Cerebellar cortex (tissue), 1 donor: Measurements from ENCODE around the gene BRWD1.

Experiments used
- DNase-seq: peaks from one replicate; pipeline ENCODE4 v3.0.0-alpha.2; 2015; ENCODE audit warnings: low spot score

The BRWD1 gene

DNA sequence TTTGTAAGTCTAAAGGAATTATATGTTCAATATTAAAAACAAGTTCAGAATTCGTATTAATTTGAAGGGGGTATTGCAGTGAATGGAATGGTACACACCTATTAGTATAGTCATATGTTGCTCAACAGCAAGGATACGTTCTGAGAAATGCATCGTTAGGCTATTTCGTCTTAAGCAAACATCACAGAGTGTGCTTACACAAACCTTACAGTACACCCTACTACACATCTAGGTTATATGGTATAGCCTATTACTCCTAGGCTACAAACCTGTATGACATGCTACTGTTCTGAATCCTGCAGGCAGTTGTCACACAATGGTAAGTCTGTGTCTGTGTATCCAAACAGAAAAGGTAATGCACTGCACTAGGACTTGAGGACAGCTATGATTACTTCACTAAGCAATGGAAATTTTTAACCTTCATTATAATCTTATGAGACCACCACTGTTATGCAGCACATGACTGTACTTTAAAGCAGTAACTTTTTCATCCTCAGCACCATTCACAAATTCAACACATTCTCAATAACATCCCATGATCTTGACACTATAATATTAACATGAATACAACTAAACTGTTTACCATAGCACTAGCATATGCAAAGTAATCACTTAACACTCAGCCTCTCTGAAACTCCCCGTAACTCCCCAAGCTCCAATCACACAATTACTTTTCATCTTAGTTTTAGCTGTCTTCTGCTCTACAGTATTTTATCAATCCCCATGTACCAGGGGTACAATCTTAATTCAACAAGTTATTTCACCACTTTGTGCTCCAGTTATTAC lies 115.8 kb downstream of the BRWD1 start:
- no peak for DNase-seq

DNA sequence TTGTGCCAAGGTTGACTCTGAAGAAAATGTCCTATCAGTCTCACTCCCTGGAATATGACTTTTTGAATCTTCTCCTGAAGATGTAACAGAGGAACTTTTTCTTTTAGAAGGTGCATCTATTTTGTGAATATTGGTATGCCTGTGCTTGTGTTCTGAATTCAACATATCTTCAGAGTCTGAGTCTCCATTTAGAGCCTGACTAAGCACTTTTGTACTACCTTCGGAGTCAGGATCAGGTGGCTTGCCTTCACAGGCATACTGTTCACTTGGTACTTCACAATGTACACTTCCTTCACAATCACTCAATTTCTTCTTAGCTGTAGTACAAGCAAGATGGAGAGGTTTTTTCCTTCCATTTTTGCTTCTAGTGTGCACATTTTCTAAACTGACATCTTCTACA lies 116.6 kb downstream of the BRWD1 start:
- no peak for DNase-seq

DNA sequence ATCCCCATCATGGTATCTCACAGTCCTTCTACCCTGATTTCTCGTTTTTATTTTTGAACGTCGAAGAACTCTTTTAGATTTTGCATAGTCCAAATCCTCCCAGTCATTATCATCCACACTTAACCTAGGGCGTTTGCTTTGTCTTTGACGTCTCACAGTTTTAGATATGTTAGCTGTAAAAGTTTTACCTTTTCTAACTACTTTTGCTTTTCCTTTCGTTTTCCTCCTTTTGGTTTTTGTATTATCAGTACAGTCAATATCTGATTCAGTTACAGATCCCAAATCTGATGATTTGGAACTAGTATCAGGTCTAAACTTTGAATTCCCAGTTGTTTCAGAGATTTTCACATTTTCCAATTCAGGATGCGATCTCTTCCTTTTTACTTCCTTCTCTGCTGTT lies 117.1 kb downstream of the BRWD1 start:
- no peak for DNase-seq

DNA sequence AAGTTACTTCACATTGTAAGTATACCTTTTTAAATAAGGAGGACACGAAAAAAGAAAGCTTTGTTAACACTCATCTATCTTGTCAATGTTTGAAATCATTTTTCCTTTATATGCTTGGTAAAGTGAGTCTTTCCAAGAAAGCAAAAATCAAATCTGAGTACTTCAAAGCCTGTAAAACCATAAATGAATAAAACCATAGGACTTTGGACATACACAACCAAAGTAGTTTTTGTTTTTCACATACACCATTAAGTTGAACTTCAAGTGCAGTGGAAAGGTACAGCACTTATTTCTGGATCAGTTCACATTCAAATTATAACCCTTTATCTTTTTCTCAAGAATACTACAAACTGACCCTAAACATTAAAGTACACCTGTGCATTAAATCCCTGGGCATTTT lies 120.1 kb downstream of the BRWD1 start:
- no peak for DNase-seq

DNA sequence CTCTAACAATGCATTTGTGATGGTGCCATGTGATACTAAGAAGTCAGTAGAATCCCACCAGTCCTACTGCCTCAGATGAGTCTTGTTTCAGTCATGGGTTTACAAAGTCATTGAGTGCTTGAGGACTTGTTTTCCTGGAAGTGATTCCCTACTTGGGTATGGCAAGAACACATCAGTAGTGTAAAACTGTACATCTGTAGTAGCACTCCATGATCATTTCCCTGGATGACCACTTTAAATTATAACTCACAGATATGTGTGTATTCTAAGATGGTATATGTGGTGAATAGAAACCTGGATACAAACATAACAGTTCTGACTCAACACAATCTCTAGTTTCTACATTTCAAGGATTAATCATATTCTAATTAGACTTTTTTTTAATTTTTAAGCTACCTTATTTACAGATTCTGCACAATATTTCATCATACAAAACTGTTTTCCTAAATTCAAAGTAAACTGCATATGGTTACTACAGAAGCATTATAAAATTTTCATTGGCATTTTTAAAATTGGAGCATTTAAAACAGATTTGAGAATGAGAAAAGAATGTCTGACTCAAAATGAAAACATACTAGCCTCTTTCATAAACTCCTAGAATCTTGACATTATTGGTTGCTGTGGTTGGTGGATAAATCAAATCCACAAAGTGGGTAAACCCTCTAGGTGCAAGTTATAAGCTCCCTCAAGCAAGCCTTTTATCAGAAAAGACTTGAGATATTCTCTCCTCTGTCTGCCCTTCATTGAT lies 123.4 kb downstream of the BRWD1 start:
- no peak for DNase-seq

DNA sequence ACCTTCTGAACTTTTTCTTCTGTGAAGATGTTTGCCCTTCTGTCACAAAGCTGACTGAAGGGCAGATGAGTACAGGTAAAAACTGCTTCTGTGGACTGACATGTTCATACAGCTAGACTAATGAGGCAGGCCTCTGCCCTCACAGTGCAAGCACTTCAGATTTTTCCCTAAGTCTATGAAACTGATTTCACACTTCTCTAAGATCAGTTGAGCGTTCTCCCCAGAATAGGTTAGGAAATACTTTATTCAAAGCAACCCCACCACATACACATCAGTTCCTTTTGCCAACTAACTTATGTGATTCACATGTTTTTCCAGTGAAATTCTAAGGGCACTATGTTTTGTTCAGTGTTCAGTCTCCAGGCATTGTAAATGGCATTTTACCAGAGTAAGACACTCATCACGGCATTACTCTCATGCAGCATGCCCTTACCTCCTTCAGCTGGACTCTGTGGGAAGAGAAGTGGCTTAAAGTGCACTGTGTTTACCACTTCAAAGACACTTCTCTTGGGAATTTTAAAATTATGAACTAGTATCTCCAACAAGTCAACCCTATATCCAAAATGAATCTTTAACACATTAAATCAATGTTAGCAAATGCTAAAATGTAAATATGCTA lies 124.8 kb downstream of the BRWD1 start:
- DNase-seq, result no peak

DNA sequence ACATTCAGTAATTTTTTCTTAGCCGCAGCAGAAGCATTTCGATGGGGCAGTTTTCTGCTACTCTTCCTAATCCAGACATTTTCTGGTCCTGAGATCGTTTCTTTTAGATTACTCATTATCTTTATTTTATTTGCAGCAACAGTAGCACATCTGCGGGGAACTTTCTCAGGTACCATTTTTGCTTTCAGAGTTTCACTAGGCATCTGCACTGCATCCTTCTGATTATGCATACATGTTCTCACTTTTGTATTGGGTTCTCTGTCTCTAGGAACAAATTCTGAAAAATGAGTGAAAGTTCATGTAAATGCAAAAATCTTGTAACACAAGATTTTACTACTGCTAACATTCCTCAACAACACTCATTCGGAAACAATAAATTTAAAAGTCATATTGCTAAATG lies 126.3 kb downstream of the BRWD1 start:
- no peak for DNase-seq

DNA sequence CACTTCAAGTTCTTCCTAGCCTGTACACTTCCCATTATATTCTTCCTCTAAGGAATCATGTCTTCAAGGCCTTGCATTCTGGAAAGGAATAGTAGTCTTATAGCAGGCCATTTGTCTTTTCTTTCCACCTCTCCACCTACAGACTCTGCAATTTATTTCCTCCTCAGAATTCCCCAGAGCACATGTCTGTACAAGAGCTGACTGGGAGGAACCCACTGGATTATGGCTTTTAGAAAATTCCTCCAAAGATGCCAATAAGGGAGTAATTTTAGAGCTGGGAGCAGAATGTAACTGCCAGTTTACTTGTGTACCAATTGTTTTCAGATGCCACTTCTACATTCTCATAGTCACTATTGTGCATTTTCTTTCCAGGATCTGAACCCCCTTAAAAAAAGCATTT lies 126.8 kb downstream of the BRWD1 start:
- no peak for DNase-seq

DNA sequence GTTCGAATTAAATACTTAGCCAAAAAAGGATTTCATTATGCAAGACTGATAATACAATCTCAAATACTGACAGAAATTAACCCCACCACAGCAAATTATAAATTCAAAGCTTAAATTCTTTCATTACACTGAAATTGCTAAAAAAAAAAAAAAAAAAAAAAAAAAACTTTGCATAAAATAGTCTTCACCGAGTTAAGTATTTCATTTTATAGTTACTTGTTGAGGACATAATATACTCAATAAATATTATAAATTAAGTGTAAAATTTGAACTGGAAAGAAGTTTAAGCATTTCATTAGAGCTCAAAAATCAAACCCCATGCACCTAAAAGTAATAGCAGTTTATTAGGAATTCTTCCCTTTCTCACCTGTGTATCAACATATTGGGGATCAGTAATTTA lies 128.3 kb downstream of the BRWD1 start:
- no peak for DNase-seq

DNA sequence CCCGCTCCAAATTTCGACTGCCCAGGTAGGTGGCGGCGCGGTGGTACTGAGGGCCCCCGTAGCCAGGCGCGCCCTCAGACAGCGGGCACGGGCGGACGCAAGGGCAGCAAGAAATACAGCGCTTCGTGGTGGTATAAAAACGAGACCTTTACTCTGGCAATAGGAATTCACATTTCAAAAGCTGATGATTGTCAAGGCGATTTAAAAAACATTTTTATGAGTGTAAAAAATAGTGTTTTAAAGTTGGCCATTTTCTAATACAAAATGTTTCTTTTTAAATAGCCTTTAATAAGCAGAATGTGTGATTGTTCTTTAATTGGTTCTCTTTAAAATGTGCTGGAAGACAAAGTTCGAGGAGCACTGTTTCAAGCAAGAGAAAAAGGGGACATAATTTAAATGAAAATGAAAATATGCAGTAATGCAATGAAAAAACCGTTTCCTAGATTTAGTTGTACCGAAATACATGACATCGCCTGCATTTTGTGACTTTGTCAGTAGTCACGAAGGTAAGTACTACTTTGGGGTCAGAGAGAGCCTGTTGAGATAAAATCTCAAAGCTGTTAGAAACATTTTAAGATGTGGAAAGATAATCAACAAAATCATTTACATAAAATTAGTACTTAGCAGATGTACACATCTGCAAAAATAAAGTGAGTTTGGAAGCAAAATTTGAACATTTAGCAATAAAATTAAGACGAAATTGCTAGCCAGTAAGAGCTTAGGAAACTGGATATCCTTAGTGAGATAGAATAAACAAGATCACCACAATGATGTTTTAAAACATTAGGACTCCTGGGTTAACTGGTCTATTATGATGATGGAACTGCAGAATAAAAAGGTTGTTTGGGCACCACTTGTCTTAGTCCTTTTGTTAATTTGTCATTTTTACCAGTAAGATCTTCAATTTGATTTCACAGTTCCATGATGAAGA lies 129.1 kb downstream of the BRWD1 start:
- peak; percentile 41 for DNase-seq

DNA sequence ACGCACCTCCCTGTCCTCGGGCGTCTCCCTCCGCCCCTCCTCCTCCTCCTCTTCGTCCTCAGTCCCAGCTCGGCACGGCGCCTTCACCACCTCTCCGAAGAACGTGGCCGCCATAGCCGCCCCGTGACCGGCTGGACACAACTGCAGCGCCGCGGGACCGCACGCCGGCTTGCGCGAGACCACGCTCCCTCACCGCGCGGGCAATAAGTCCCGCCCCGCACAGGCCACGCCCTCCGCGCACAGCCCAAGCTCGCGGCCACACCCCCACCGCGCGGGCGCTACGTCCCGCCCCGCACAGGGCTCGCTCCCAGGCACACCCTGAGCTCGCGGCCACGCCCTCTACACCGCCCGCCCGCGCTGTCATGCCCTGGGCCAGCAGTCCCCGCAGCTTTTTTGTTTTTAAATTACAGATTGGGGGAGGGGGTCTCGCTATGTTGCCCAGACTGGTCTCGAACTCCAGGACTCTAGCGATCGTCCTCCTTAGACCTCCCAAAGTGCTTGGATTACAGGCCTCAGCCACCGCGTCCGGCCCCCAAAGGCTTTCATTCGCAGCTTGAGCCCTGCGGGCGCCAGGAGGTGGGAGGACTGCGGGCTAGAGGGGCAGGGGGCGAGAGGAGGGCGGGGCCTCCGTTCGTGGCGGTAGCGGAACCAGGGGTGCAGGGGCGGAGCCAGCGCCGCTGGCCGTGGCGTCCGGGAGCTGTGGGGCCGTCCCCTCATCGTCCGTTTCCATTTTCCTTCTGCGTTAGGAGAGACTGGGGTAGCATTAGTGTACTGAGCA lies 130.0 kb downstream of the BRWD1 start, which contains the start of gene PSMG1:
TSS of gene PSMG1 (minus strand) at position 180 of the 778 bp plus-strand sequence. CDS start at position 114, 66 bp downstream.
- DNase-seq, result peak; percentile 89

DNA sequence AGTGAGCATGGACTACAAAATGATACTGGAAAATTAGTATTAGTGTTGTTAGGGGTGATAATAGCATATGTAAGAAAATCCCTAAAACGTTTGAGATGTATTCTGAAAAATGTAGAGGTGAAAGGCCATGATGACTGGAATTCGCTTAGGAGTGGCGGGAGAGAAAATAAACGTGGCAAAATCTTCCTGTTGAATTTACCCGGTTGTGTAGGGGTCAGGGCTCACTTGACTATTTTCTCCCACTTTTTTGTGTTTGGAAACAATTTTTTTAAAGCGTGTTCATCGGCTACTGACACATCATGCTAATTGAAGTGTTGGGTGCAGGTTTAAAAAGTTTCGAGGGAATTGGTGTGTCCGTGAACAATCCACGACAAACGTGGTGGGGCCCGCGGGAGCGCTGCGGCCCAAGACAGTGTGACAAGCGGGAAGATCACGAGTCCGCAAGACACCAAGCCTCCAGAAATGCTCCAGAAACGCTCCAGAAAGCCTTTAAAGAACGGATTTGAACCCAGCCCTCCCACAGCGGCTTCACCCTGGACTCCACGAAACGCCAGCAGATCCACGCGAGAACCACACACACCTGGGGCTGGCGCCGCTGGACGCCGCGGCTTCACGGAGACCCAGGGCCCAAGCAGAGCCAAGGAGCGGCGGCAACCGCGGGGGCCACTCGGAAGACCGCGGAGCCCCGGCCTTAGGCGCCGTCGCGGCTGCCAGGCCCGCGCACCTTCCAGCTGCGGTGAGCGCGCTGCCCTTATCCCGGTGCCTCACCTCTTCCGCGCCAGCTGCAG lies 130.8 kb downstream of the BRWD1 start:
- no peak for DNase-seq

DNA sequence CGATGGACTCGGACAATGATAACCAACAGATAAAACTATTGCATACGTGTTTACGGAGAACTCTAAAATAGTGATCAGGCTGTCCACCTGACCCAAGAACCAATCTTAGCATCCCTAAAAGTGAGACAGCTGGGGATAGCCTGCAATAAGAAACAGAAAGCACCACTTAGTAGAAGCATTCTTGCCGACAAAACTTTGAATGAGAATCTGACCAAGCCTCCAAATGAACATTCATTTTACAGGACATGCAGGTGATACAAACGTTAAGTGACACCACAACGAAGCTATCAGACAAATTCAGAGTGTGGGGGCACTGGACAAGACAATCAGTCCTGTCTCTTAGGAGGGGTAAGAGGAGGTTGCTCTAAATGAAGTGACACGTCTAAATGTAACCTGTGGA lies 131.4 kb downstream of the BRWD1 start:
- no peak for DNase-seq

DNA sequence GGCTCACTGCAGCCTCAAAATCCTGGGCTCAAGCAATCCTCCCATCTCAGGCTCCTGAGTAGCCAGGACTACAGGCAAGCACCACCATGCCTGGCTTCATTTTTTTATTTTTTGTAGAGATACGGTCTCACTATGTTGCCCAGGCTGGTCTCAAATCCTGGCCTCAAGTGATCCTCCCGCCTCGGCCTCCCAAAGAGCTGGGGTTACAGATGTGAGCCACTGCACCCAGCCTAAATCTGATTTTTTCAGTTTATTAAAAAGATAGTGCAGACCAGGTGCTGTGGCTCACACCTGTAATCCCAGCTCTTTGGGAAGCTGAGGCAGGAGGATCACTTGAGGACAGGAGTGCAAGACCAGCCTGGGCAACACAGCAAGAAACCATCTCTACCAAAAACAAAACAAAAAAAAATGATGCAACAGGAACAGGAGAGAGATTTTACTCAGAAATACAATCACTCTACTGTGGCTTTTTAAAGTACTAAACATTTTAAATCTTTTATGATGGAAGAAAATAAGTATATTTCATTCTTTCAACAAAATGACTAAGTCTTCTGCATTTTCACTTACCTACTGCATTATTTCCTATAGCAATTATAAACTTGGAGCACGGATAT lies 132.1 kb downstream of the BRWD1 start:
- no peak for DNase-seq

DNA sequence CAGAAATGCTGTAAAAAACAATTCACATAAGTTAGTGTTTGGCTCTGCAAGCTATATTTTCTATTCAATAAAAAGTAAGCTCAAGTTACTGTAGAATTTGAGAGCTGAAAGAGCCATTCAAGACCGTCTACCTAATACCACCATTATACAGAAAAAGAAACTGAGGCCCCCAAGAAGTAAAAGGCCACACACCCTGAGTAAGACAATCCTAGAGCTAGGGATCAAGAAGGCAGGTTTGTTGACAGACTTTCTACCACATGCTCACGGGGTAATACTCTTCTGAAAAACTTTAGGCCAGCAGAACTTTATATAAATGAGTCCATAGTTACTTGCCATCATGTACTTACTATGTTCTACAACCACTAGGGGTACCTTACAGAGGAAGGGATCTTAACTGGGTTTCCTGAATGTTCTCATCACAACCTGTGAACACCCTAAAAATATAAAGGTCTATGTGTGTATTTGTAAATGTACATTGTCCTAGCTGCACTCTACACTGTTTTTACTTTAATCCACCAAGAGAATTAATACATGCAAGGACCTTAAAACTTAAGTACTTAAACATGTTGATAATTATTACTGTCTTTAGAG lies 132.9 kb downstream of the BRWD1 start:
- no peak for DNase-seq

DNA sequence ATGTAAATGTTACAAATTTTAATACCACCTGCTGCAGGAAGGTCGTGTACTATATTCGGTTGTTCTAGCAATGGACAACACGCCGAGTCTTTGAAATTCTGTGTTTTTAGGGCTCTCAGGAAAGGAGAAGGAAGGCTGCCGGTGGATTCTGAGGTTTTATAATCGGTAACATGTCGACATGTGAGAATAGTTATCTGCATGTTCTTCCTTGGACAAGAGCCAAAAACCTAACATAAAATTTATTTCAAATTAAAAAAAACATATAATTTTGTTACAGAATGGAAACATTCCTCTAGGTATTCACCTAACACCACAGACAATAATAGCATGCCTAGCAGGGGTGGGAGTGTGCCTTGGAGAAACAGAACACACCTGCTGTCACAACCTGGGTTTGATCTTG lies 135.0 kb downstream of the BRWD1 start:
- DNase-seq, result no peak

DNA sequence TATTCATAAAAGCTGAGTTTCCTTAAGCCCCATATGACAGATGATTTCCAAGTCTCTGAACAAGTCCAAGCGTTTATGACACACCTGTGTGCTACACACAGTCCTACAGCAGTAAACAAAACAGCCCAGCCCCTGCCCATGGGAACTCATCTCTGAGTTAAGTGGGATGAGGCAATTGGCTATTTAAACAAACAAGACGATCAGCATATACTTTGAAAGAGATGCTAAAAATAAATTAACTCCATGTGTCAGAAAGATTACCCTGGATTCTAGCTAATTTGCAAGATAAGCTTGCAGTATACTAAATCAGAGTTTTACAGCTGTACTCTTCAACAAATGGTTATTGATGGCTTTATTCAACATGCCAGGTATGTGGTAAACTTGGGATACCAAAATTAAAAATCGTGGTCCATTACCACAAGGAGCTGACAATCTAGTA lies 137.1 kb downstream of the BRWD1 start:
- no peak for DNase-seq

DNA sequence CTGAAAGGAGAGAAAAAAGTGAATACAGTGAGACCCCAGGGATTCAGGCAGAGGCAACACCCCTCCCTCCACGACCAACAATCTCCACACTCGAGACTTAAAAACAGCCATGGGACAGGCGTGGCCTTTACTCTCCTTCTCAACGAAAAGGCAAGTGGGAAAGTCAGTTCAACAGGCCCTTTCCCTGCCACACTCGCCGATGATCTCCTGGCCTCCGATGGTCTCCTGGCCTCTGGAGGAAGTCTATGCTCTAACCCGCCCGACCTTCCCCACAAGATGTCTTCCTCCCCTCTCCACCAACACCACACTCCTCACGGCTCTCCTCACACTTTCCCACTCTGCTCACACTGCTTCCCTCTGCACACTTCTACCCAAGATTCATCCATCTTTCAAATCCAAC lies 137.8 kb downstream of the BRWD1 start:
- no peak for DNase-seq

DNA sequence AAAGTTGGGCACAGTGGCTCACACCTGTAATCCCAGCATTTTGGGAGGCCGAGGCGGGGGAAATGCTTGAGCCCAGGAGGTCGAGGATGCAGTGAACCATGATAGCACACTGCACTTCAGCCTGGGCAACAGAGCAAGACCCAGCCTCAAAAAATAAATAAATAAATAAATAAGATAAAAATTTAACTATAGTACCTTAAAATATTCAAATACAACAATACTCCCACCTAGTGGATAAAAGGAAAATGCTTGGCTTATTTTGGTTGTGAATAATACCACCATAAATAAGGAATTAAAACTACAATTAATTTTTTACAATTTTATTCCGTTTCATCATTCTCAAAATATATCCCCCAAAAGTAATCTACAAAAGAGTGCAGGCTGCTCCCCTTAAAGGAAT lies 138.3 kb downstream of the BRWD1 start:
- DNase-seq, result no peak
